Endothelial cell of umbilical vein (primary cell): Measurements from ENCODE around the gene CLIP2.

ENCODE experiments used
- POLR2A ChIP-seq: IDR thresholded peaks from 2 replicates; pipeline ENCODE4 v1.6.1; 2012; ENCODE audit warnings: low read depth, mild to moderate bottlenecking, control low read depth, low read length
- TF ChIP-seq, protein P1 (sequence below), 2 donors: IDR thresholded peaks; 1 replicate in 1 of 2; 2 replicates in 1 of 2; pipeline ENCODE4 v1.5.1; 2011; ENCODE audit warnings: low read length in 2 of 2, mild to moderate bottlenecking in 2 of 2, moderate library complexity in 2 of 2, control low read depth in 1 of 2, inconsistent platforms in 1 of 2, low read depth in 1 of 2; ENCODE audit not compliant: insufficient read depth in 1 of 2; ENCODE audit errors: extremely low read depth in 1 of 2

DNA sequence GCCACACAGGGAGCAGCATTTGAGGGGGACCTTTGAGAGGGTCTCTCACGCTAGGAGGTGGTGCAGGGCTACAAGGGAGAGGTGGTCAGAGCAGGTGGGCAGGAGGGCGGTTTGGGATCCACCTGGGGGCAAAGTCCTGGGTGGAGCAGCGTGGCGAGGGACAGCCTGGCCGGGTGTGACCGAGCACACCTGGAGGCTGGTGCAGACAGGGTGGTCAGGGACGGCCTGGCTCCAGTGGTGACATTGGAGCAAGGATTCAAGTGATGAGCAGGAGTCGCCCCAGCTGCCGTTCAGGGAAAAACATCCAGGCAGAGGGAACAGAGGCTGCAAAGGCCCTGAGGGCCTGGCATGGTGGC lies 36.0 kb downstream of the CLIP2 start:
- TF ChIP-seq, protein P1, sequence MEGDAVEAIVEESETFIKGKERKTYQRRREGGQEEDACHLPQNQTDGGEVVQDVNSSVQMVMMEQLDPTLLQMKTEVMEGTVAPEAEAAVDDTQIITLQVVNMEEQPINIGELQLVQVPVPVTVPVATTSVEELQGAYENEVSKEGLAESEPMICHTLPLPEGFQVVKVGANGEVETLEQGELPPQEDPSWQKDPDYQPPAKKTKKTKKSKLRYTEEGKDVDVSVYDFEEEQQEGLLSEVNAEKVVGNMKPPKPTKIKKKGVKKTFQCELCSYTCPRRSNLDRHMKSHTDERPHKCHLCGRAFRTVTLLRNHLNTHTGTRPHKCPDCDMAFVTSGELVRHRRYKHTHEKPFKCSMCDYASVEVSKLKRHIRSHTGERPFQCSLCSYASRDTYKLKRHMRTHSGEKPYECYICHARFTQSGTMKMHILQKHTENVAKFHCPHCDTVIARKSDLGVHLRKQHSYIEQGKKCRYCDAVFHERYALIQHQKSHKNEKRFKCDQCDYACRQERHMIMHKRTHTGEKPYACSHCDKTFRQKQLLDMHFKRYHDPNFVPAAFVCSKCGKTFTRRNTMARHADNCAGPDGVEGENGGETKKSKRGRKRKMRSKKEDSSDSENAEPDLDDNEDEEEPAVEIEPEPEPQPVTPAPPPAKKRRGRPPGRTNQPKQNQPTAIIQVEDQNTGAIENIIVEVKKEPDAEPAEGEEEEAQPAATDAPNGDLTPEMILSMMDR (IDR thresholded peaks at IDR 0.05; ENCODE audit: extremely low read depth in 1 of 2, insufficient read depth in 1 of 2, low read depth in 1 of 2, low read length in 2 of 2) = no peak
- no peak for TF ChIP-seq POLR2A
